Measurements from ENCODE around the gene PIGU. TPM values are rescaled to one million over a fixed set of nuclear protein-coding genes. Genes with fewer than 3 reads are reported as not detected.

Gene PIGU
- total and polyA plus RNA-seq, 2 donors (not counting 3 experiments of a cell fraction or from before 2014, with no cell fraction given): 20.3 to 81.8 TPM

GRCh38 chr20:34546751-34547181, 130.1 kb downstream of the PIGU start:
- dilution Hi-C loops (cut with MboI; ENCODE audit: extremely low pct_ligation_motif_present, low sequenced_read_pairs): no loop called here
- intact Hi-C loops (cut with micrococcal nuclease): no loop called here
- FAIRE-seq: no peak
- Histone ChIP-seq H3K9me1 (replicated peaks; ENCODE audit: control insufficient read depth, extremely low read depth, insufficient read depth, low read length) (no peaks in the 10 kb centered on the region), H3K9ac (replicated peaks; ENCODE audit: extremely low read depth, insufficient read depth, low read length) (no peak overlapping the region), H3K36me3 (ENCODE audit: control insufficient read depth in 2 of 2, extremely low read depth in 1 of 2, insufficient read depth in 2 of 2, low read length in 2 of 2) (peaks cover 0 to 3% of the 10 kb centered on the region in 2 experiments), H3K4me2 (ENCODE audit: insufficient read depth, low read length) (no peak overlapping the region), H3K9me3 (replicated peaks; ENCODE audit: control insufficient read depth, insufficient read depth, low read length) (no peaks in the 10 kb centered on the region), H3K4me3 (replicated peaks in 1 of 3; ENCODE audit: insufficient read depth in 1 of 3, low read depth in 1 of 3, low read length in 3 of 3) (no peak overlapping the region), H3K79me2 (ENCODE audit: control insufficient read depth, insufficient read depth, low read length) (no peaks in the 10 kb centered on the region), H2AFZ (ENCODE audit: low read depth, low read length) (no peak overlapping the region), H3K27me3 (ENCODE audit: control insufficient read depth in 2 of 2, insufficient read depth in 2 of 2, low read length in 2 of 2) (no peaks in the 10 kb centered on the region), H3K27ac (ENCODE audit: insufficient read depth, low read depth, low read length) (no peak overlapping the region), H4K20me1 (replicated peaks; ENCODE audit: control insufficient read depth, extremely low read depth, insufficient read depth, low read length) (no peaks in the 10 kb centered on the region), H3K4me1 (ENCODE audit: control insufficient read depth, extremely low read depth, insufficient read depth, low read length) (no peaks in the 10 kb centered on the region)
- no TSS peak for BruUV-seq (replicated peaks)
- TF ChIP-seq EZH2 (IDR thresholded peaks at IDR 0.05; ENCODE audit: borderline replicate concordance, low read depth, low read length, severe bottlenecking) (no peak), MAX (IDR thresholded peaks at IDR 0.05; ENCODE audit: insufficient read depth, insufficient read length) (no peak), JUN (IDR thresholded peaks at IDR 0.05; ENCODE audit: borderline replicate concordance, insufficient read depth, insufficient read length, low read depth) (no peak)
- POLR2A ChIA-PET: no interaction called here
- CTCF ChIA-PET: interaction anchor here (1.0 to 1.2 kb wide), 2 partner anchors 16 to 223 kb away, joined by 4 read pairs; no protein-coding TSS in a partner anchor
- no peak for DNase-seq (ENCODE audit: low read depth, low spot score)

- no peak overlapping the region for H3K4me2 ChIP-seq (ENCODE audit: insufficient read depth, low read length)
- intact Hi-C loops (cut with micrococcal nuclease) (no loop called here), dilution Hi-C loops (cut with MboI; ENCODE audit: extremely low pct_ligation_motif_present, low sequenced_read_pairs) (no loop called here)
- ChIA-PET POLR2A (no interaction called here), CTCF (interaction anchor here (0.6 to 1.4 kb wide), 6 partner anchors 10 to 232 kb away, joined by 3 to 4 read pairs (median 3); no protein-coding TSS in a partner anchor)
- H3K4me3 ChIP-seq (replicated peaks in 1 of 3; ENCODE audit: insufficient read depth in 1 of 3, low read depth in 1 of 3, low read length in 3 of 3): no peak overlapping the region
- no peak for FAIRE-seq
- no peak overlapping the region for H2AFZ ChIP-seq (ENCODE audit: low read depth, low read length)
- H3K4me1 ChIP-seq (ENCODE audit: control insufficient read depth, extremely low read depth, insufficient read depth, low read length): no peaks in the 10 kb centered on the region
- peaks cover 9 to 12% of the 10 kb centered on the region in 2 experiments for H3K36me3 ChIP-seq (ENCODE audit: control insufficient read depth in 2 of 2, extremely low read depth in 1 of 2, insufficient read depth in 2 of 2, low read length in 2 of 2)
- no peaks in the 10 kb centered on the region for H3K9me1 ChIP-seq (replicated peaks; ENCODE audit: control insufficient read depth, extremely low read depth, insufficient read depth, low read length)
- TF ChIP-seq POLR2A (IDR thresholded peaks at IDR 0.05; ENCODE audit: low read depth, low read length) (no peak), FOS (IDR thresholded peaks at IDR 0.05; ENCODE audit: borderline replicate concordance, insufficient read depth, low read length) (no peak)
- no peaks in the 10 kb centered on the region for H3K9me3 ChIP-seq (replicated peaks; ENCODE audit: control insufficient read depth, insufficient read depth, low read length)
- H4K20me1 ChIP-seq (replicated peaks; ENCODE audit: control insufficient read depth, extremely low read depth, insufficient read depth, low read length): no peaks in the 10 kb centered on the region
- BruUV-seq (replicated peaks): no TSS peak
- DNase-seq (ENCODE audit: low read depth, low spot score): no peak
- no peak overlapping the region for H3K9ac ChIP-seq (replicated peaks; ENCODE audit: extremely low read depth, insufficient read depth, low read length)
- no peaks in the 10 kb centered on the region for H3K27me3 ChIP-seq (ENCODE audit: control insufficient read depth in 2 of 2, insufficient read depth in 2 of 2, low read length in 2 of 2)
- H3K79me2 ChIP-seq (ENCODE audit: control insufficient read depth, insufficient read depth, low read length): no peaks in the 10 kb centered on the region
- no peak overlapping the region for H3K27ac ChIP-seq (ENCODE audit: insufficient read depth, low read depth, low read length)
Observed at GRCh38 chr20:34544109-34544796, 132.6 kb downstream of the PIGU start.

Measured in endothelial cell of umbilical vein (primary cell).